ENCODE results near the gene AFF3.

- TF ChIP-seq, protein P1, sequence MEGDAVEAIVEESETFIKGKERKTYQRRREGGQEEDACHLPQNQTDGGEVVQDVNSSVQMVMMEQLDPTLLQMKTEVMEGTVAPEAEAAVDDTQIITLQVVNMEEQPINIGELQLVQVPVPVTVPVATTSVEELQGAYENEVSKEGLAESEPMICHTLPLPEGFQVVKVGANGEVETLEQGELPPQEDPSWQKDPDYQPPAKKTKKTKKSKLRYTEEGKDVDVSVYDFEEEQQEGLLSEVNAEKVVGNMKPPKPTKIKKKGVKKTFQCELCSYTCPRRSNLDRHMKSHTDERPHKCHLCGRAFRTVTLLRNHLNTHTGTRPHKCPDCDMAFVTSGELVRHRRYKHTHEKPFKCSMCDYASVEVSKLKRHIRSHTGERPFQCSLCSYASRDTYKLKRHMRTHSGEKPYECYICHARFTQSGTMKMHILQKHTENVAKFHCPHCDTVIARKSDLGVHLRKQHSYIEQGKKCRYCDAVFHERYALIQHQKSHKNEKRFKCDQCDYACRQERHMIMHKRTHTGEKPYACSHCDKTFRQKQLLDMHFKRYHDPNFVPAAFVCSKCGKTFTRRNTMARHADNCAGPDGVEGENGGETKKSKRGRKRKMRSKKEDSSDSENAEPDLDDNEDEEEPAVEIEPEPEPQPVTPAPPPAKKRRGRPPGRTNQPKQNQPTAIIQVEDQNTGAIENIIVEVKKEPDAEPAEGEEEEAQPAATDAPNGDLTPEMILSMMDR (conservative IDR thresholded peaks at IDR 0.05 in 1 of 2, IDR thresholded peaks at IDR 0.05 in 1 of 2; ENCODE audit: low read depth in 1 of 2, low read length in 2 of 2) = no peak
- TF ChIP-seq EZH2 (IDR thresholded peaks at IDR 0.05; ENCODE audit: low read length, missing control alignments) = no peak
Measured at GRCh38 chr2:99883358-99883757, 259.0 kb downstream of the AFF3 start.

Data from fibroblast of lung (primary cell).